ENCODE data around the gene LCK.
A peak's percentile ranks its signal among the peaks of the same experiment; 100 is the strongest.
"Not testable (repeated sequence)": the region's sequence is repeated elsewhere in the genome, so short reads cannot be mapped to it uniquely, and the experiment has no call there.

Gene LCK

GRCh38 chr1:32266921-32267591, 16.0 kb downstream of the LCK start:
- Histone ChIP-seq H3K4me1 (ENCODE audit: control insufficient read depth, insufficient read depth, low read length) (no peaks in the 10 kb centered on the region), H3K4me3 (ENCODE audit: low read depth, low read length) (no peak overlapping the region), H3K9me3 (ENCODE audit: control insufficient read depth, insufficient read depth, low read length) (no peaks in the 10 kb centered on the region), H3K9ac (ENCODE audit: low read depth, low read length) (no peak overlapping the region), H3K27me3 (ENCODE audit: control insufficient read depth, insufficient read depth, low read length) (no peaks in the 10 kb centered on the region), H3K36me3 (ENCODE audit: control insufficient read depth, insufficient read depth, low read length) (no peaks in the 10 kb centered on the region)

DNA sequence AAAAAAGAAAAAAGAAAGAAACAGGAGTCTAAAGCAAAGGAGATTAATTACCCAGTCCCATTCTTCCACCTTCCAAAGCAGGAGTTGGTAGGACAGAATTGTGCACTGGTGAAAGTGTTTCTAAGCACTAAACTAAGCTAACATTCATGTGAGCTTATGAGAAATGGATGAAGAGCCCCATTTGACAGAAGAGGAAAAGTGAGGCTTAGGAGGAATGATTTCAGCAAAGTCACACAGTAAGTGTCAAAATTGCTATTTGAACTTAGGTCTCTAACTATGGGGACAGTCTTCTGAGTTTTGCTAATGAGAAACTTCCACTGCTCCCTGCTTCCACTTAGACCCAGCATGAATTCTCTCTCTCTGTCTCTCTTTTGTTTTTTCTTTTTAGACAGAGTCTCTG, 18.7 kb downstream of the LCK start:
- Histone ChIP-seq H3K4me3 (ENCODE audit: low read depth, low read length) (no peak overlapping the region), H3K9ac (ENCODE audit: low read depth, low read length) (no peak overlapping the region), H3K27me3 (ENCODE audit: control insufficient read depth, insufficient read depth, low read length) (no peaks in the 10 kb centered on the region), H3K9me3 (ENCODE audit: control insufficient read depth, insufficient read depth, low read length) (no peaks in the 10 kb centered on the region), H3K4me1 (ENCODE audit: control insufficient read depth, insufficient read depth, low read length) (peaks cover 9% of the 10 kb centered on the region), H3K36me3 (ENCODE audit: control insufficient read depth, insufficient read depth, low read length) (no peaks in the 10 kb centered on the region)

- Histone ChIP-seq H3K27me3 (ENCODE audit: control insufficient read depth, insufficient read depth, low read length) (no peaks in the 10 kb centered on the region), H3K9ac (ENCODE audit: low read depth, low read length) (no peak overlapping the region), H3K4me1 (ENCODE audit: control insufficient read depth, insufficient read depth, low read length) (peaks cover 9% of the 10 kb centered on the region), H3K4me3 (ENCODE audit: low read depth, low read length) (no peak overlapping the region), H3K9me3 (ENCODE audit: control insufficient read depth, insufficient read depth, low read length) (no peaks in the 10 kb centered on the region), H3K36me3 (ENCODE audit: control insufficient read depth, insufficient read depth, low read length) (no peaks in the 10 kb centered on the region)
Measured at GRCh38 chr1:32272557-32273390, 21.7 kb downstream of the LCK start.

DNA sequence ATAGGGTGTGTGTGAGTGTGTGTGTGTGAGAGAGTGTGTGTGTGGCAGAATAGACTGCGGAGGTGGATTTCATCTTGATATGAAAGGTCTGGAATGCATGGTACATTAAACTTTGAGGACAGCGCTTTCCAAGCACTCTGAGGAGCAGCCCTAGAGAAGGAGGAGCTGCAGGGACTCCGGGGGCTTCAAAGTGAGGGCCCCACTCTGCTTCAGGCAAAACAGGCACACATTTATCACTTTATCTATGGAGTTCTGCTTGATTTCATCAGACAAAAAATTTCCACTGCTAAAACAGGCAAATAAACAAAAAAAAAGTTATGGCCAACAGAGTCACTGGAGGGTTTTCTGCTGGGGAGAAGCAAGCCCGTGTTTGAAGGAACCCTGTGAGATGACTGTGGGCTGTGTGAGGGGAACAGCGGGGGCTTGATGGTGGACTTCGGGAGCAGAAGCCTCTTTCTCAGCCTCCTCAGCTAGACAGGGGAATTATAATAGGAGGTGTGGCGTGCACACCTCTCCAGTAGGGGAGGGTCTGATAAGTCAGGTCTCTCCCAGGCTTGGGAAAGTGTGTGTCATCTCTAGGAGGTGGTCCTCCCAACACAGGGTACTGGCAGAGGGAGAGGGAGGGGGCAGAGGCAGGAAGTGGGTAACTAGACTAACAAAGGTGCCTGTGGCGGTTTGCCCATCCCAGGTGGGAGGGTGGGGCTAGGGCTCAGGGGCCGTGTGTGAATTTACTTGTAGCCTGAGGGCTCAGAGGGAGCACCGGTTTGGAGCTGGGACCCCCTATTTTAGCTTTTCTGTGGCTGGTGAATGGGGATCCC, 22.5 kb downstream of the LCK start:
- no peaks in the 10 kb centered on the region for H3K36me3 ChIP-seq (ENCODE audit: control insufficient read depth, insufficient read depth, low read length)
- no peaks in the 10 kb centered on the region for H3K27me3 ChIP-seq (ENCODE audit: control insufficient read depth, insufficient read depth, low read length)
- no peak overlapping the region for H3K9ac ChIP-seq (ENCODE audit: low read depth, low read length)
- H3K4me3 ChIP-seq (ENCODE audit: low read depth, low read length) = peak overlapping the region; percentile 53
- H3K4me1 ChIP-seq (ENCODE audit: control insufficient read depth, insufficient read depth, low read length) = peaks cover 9% of the 10 kb centered on the region
- no peaks in the 10 kb centered on the region for H3K9me3 ChIP-seq (ENCODE audit: control insufficient read depth, insufficient read depth, low read length)

- Histone ChIP-seq H3K36me3 (ENCODE audit: control insufficient read depth, insufficient read depth, low read length) (peaks cover 3% of the 10 kb centered on the region), H3K4me1 (ENCODE audit: control insufficient read depth, insufficient read depth, low read length) (peaks cover 9% of the 10 kb centered on the region), H3K9ac (ENCODE audit: low read depth, low read length) (no peak overlapping the region), H3K4me3 (ENCODE audit: low read depth, low read length) (peak overlapping the region; percentile 53), H3K9me3 (ENCODE audit: control insufficient read depth, insufficient read depth, low read length) (no peaks in the 10 kb centered on the region), H3K27me3 (ENCODE audit: control insufficient read depth, insufficient read depth, low read length) (no peaks in the 10 kb centered on the region)
Measured at GRCh38 chr1:32274646-32275340, 23.7 kb downstream of the LCK start.

DNA sequence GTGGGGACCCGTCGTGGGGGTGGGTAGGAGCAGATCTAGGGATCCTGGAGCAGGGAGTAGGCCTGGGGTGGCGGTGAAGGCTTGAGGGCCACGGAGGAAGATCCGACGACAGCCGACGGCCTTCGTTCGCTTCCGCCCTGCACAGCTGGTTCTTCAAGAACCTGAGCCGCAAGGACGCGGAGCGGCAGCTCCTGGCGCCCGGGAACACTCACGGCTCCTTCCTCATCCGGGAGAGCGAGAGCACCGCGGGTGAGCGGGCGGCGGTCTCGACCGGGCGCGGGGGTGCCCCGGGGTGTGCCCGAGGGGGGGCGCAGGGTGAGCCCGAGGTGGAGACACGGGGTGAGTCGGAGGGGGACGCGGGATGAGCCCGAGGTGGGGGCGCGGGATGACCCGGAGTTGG, 24.4 kb downstream of the LCK start:
- peaks cover 4% of the 10 kb centered on the region for H3K36me3 ChIP-seq (ENCODE audit: control insufficient read depth, insufficient read depth, low read length)
- H3K9ac ChIP-seq (ENCODE audit: low read depth, low read length) = no peak overlapping the region
- peaks cover 9% of the 10 kb centered on the region for H3K4me1 ChIP-seq (ENCODE audit: control insufficient read depth, insufficient read depth, low read length)
- H3K9me3 ChIP-seq (ENCODE audit: control insufficient read depth, insufficient read depth, low read length) = no peaks in the 10 kb centered on the region
- peak overlapping the region; percentile 53 for H3K4me3 ChIP-seq (ENCODE audit: low read depth, low read length)
- H3K27me3 ChIP-seq (ENCODE audit: control insufficient read depth, insufficient read depth, low read length) = no peaks in the 10 kb centered on the region

GRCh38 chr1:32276032-32276782, 25.1 kb downstream of the LCK start:
- no peak overlapping the region for H3K9ac ChIP-seq (ENCODE audit: low read depth, low read length)
- H3K4me3 ChIP-seq (ENCODE audit: low read depth, low read length) = no peak overlapping the region
- H3K4me1 ChIP-seq (ENCODE audit: control insufficient read depth, insufficient read depth, low read length) = peaks cover 9% of the 10 kb centered on the region
- no peaks in the 10 kb centered on the region for H3K27me3 ChIP-seq (ENCODE audit: control insufficient read depth, insufficient read depth, low read length)
- H3K36me3 ChIP-seq (ENCODE audit: control insufficient read depth, insufficient read depth, low read length) = peaks cover 4% of the 10 kb centered on the region
- no peaks in the 10 kb centered on the region for H3K9me3 ChIP-seq (ENCODE audit: control insufficient read depth, insufficient read depth, low read length)

DNA sequence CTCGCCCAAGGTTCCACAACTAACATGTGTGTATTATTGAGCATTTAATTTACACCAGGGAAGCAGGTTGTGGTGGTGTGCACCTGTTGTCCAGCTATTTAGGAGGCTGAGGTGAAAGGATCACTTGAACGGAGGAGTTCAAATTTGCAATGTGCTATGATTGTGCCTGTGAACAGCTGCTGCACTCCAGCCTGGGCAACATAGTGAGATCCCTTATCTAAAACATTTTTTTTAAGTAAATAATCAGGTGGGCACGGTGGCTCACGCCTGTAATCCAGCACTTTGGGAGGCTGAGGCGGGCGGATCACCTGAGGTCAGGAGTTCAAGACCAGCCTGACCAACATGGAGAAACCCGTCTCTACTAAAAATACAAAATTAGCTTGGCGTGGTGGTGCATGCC, 33.7 kb downstream of the LCK start:
- not testable (repeated sequence) for H3K27me3 ChIP-seq (ENCODE audit: control insufficient read depth, insufficient read depth, low read length); H3K4me3 ChIP-seq (ENCODE audit: low read depth, low read length); H3K36me3 ChIP-seq (ENCODE audit: control insufficient read depth, insufficient read depth, low read length); H3K4me1 ChIP-seq (ENCODE audit: control insufficient read depth, insufficient read depth, low read length); H3K9ac ChIP-seq (ENCODE audit: low read depth, low read length); H3K9me3 ChIP-seq (ENCODE audit: control insufficient read depth, insufficient read depth, low read length)

DNA sequence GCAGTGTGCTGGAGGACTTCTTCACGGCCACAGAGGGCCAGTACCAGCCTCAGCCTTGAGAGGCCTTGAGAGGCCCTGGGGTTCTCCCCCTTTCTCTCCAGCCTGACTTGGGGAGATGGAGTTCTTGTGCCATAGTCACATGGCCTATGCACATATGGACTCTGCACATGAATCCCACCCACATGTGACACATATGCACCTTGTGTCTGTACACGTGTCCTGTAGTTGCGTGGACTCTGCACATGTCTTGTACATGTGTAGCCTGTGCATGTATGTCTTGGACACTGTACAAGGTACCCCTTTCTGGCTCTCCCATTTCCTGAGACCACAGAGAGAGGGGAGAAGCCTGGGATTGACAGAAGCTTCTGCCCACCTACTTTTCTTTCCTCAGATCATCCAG, 34.6 kb downstream of the LCK start:
- Histone ChIP-seq H3K9me3 (ENCODE audit: control insufficient read depth, insufficient read depth, low read length) (no peaks in the 10 kb centered on the region), H3K27me3 (ENCODE audit: control insufficient read depth, insufficient read depth, low read length) (no peaks in the 10 kb centered on the region), H3K9ac (ENCODE audit: low read depth, low read length) (no peak overlapping the region), H3K36me3 (ENCODE audit: control insufficient read depth, insufficient read depth, low read length) (no peaks in the 10 kb centered on the region), H3K4me1 (ENCODE audit: control insufficient read depth, insufficient read depth, low read length) (no peaks in the 10 kb centered on the region), H3K4me3 (ENCODE audit: low read depth, low read length) (no peak overlapping the region)

DNA sequence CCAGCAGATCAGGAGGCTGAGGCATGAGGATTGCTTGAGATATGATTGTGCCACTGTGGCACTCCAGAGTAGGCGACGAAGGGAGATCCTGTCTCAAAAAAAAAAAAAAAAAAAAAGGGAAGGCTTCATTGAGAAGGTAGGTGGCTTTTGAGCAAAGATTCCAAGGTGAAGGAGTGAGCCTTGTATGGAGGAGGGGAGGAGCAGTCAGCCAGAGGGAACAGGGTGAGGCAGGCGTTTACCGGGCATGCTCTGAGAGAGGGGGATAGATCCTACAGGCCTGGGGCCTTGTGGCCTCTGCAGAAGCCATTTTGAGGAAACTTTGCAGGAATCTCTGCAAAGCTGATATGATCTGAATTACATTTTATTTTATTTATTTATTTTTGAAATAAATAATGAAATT, 35.7 kb downstream of the LCK start:
- no peaks in the 10 kb centered on the region for H3K9me3 ChIP-seq (ENCODE audit: control insufficient read depth, insufficient read depth, low read length)
- no peaks in the 10 kb centered on the region for H3K27me3 ChIP-seq (ENCODE audit: control insufficient read depth, insufficient read depth, low read length)
- H3K4me1 ChIP-seq (ENCODE audit: control insufficient read depth, insufficient read depth, low read length) = peaks cover 4% of the 10 kb centered on the region
- no peak overlapping the region for H3K4me3 ChIP-seq (ENCODE audit: low read depth, low read length)
- no peaks in the 10 kb centered on the region for H3K36me3 ChIP-seq (ENCODE audit: control insufficient read depth, insufficient read depth, low read length)
- H3K9ac ChIP-seq (ENCODE audit: low read depth, low read length) = no peak overlapping the region

DNA sequence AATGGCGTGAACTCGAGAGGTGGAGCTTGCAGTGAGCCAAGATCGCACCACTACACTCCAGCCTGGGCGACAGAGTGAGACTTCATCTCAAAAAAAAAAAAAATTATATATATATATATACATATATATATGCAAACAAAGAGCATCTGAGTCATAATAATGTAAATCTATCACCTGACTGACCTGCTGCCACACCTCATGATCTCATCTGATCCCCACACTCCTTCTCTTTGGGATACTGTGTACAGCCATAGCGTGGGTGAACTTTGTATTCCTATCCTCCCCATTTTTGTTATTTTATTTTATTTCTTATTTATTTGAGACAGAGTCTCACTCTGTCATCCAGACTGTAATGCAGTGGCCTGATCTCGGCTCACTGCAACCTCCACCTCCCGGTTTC, 38.2 kb downstream of the LCK start:
- Histone ChIP-seq H3K36me3 (ENCODE audit: control insufficient read depth, insufficient read depth, low read length) (no peaks in the 10 kb centered on the region), H3K27me3 (ENCODE audit: control insufficient read depth, insufficient read depth, low read length) (no peaks in the 10 kb centered on the region), H3K9me3 (ENCODE audit: control insufficient read depth, insufficient read depth, low read length) (no peaks in the 10 kb centered on the region), H3K9ac (ENCODE audit: low read depth, low read length) (no peak overlapping the region), H3K4me1 (ENCODE audit: control insufficient read depth, insufficient read depth, low read length) (peaks cover 4% of the 10 kb centered on the region), H3K4me3 (ENCODE audit: low read depth, low read length) (no peak overlapping the region)
